HAP-1 (cell line): ENCODE results near the gene CALHM1.
"Not testable (repeated sequence)": the region's sequence is repeated elsewhere in the genome, so short reads cannot be mapped to it uniquely, and the experiment has no call there.

ENCODE experiments used
- DNase-seq, 2 experiments: peaks; one replicate each; pipeline ENCODE4 v3.0.0-alpha.2; 2016 to 2020; ENCODE audit warnings: low spot score in 2 of 2
- H3K27me3 ChIP-seq: fragments of 250-450 bp; sonication (Bioruptor Pico); 2 replicates; pipeline ENCODE4 v1.5.1; 2020; ENCODE audit warnings: low read depth, mild to moderate bottlenecking, moderate library complexity
- H3K36me3 ChIP-seq: fragments of 250-450 bp; sonication (Bioruptor Pico); replicated peaks from 2 replicates; pipeline ENCODE4 v1.5.1; 2020; ENCODE audit warnings: mild to moderate bottlenecking
- H3K4me1 ChIP-seq: fragments of 250-450 bp; sonication (Bioruptor Pico); 2 replicates; pipeline ENCODE4 v1.5.1; 2020; ENCODE audit warnings: mild to moderate bottlenecking
- H3K4me3 ChIP-seq: fragments of 250-450 bp; sonication (Bioruptor Pico); 2 replicates; pipeline ENCODE4 v1.5.1; 2020; ENCODE audit warnings: mild to moderate bottlenecking, moderate library complexity
- H3K9me3 ChIP-seq: fragments of 250-450 bp; sonication (Bioruptor Pico); 2 replicates; pipeline ENCODE4 v1.5.1; 2020; ENCODE audit warnings: mild to moderate bottlenecking, moderate library complexity
- in situ Hi-C: fragments of 300-500 bp; cut with MboI; formaldehyde crosslinking; loops from 3 replicates; pipeline ENCODE4 v1.14.3; 2020; ENCODE audit warnings: low sequenced_read_pairs, inconsistent platforms, mixed read lengths

Gene CALHM1

GRCh38 chr10:103493916-103494877 is 35.5 kb upstream of the CALHM1 start:
- in situ Hi-C loops = no loop called here
- Histone ChIP-seq H3K9me3 (no peaks in the 10 kb centered on the region), H3K36me3 (no peaks in the 10 kb centered on the region), H3K4me3 (peak overlapping the region; percentile 16; the same call in 1 of the 2 replicates), H3K27me3 (peaks cover 57% of the 10 kb centered on the region), H3K4me1 (no peaks in the 10 kb centered on the region)
- peak in 1 of 2 experiments; percentile 27 for DNase-seq

GRCh38 chr10:103493362-103493915 is 34.7 kb upstream of the CALHM1 start, which contains the start of gene NEURL1:
NEURL1 (plus strand) TSS chr10:103493705; CDS start chr10:103494388, 683 bp downstream.
- peaks cover 50% of the 10 kb centered on the region for H3K27me3 ChIP-seq
- peak in 1 of 2 experiments; percentile 62 for DNase-seq
- H3K4me3 ChIP-seq = peak within 1 kb of the TSS; percentile 20
- H3K9me3 ChIP-seq = no peaks in the 10 kb centered on the region
- H3K4me1 ChIP-seq = no peaks in the 10 kb centered on the region
- in situ Hi-C loops = no loop called here
- H3K36me3 ChIP-seq = no peaks in the 10 kb centered on the region

- Histone ChIP-seq H3K4me1 (no peaks in the 10 kb centered on the region), H3K27me3 (peaks cover 48% of the 10 kb centered on the region), H3K4me3 (no peak overlapping the region), H3K36me3 (no peaks in the 10 kb centered on the region), H3K9me3 (no peaks in the 10 kb centered on the region)
- in situ Hi-C loops = no loop called here
- DNase-seq = no peak
These were observed 34.1 kb upstream of the CALHM1 start for GRCh38 chr10:103492655-103493261.

GRCh38 chr10:103491729-103492364 is 33.1 kb upstream of the CALHM1 start:
- DNase-seq = no peak
- no peaks in the 10 kb centered on the region for H3K4me1 ChIP-seq
- H3K27me3 ChIP-seq = peaks cover 39% of the 10 kb centered on the region
- H3K4me3 ChIP-seq = no peak overlapping the region
- H3K36me3 ChIP-seq = no peaks in the 10 kb centered on the region
- in situ Hi-C loops = no loop called here
- no peaks in the 10 kb centered on the region for H3K9me3 ChIP-seq

GRCh38 chr10:103490986-103491314 is 32.2 kb upstream of the CALHM1 start:
- no peaks in the 10 kb centered on the region for H3K9me3 ChIP-seq
- no peak for DNase-seq
- H3K27me3 ChIP-seq = peaks cover 35% of the 10 kb centered on the region
- H3K4me1 ChIP-seq = no peaks in the 10 kb centered on the region; the same call in 1 of the 2 replicates
- in situ Hi-C loops = no loop called here
- no peaks in the 10 kb centered on the region for H3K36me3 ChIP-seq
- no peak overlapping the region for H3K4me3 ChIP-seq

GRCh38 chr10:103487410-103487708 is 28.7 kb upstream of the CALHM1 start:
- in situ Hi-C loops = no loop called here
- no peaks in the 10 kb centered on the region for H3K9me3 ChIP-seq
- H3K27me3 ChIP-seq = peaks cover 8% of the 10 kb centered on the region
- H3K36me3 ChIP-seq = no peaks in the 10 kb centered on the region
- no peak for DNase-seq
- H3K4me1 ChIP-seq = no peaks in the 10 kb centered on the region; the same call in none of the 2 replicates
- no peak overlapping the region for H3K4me3 ChIP-seq

- DNase-seq, H3K36me3 ChIP-seq, H3K27me3 ChIP-seq, H3K9me3 ChIP-seq, H3K4me1 ChIP-seq, in situ Hi-C loops, H3K4me3 ChIP-seq: not testable (repeated sequence)
These were observed 28.1 kb upstream of the CALHM1 start for GRCh38 chr10:103486635-103487409.

- Histone ChIP-seq H3K36me3 (no peaks in the 10 kb centered on the region), H3K9me3 (no peaks in the 10 kb centered on the region), H3K4me1 (no peaks in the 10 kb centered on the region; the same call in none of the 2 replicates), H3K27me3 (peaks cover 6% of the 10 kb centered on the region; the same call in 1 of the 2 replicates), H3K4me3 (no peak overlapping the region)
- DNase-seq = peak; percentile 55 to 60
- in situ Hi-C loops = no loop called here
These were observed 23.4 kb upstream of the CALHM1 start for GRCh38 chr10:103481974-103482531.

GRCh38 chr10:103480521-103480920 is 21.8 kb upstream of the CALHM1 start:
- in situ Hi-C loops = no loop called here

GRCh38 chr10:103479135-103479534 is 20.4 kb upstream of the CALHM1 start, which contains the start of gene CALHM3:
CALHM3 (minus strand) TSS chr10:103479240; CDS start chr10:103479032, 208 bp downstream.
- no peaks in the 10 kb centered on the region for H3K27me3 ChIP-seq
- no peaks in the 10 kb centered on the region for H3K9me3 ChIP-seq
- H3K36me3 ChIP-seq = no peaks in the 10 kb centered on the region
- H3K4me3 ChIP-seq = no peak within 1 kb of the TSS
- no peak for DNase-seq
- H3K4me1 ChIP-seq = no peaks in the 10 kb centered on the region
- in situ Hi-C loops = no loop called here

More at GRCh38 chr10:103480521-103480920, 21.8 kb upstream of the CALHM1 start:
- Histone ChIP-seq H3K4me1 (no peaks in the 10 kb centered on the region; the same call in 1 of the 2 replicates), H3K4me3 (no peak overlapping the region), H3K27me3 (no peaks in the 10 kb centered on the region), H3K36me3 (no peaks in the 10 kb centered on the region), H3K9me3 (no peaks in the 10 kb centered on the region)
- no peak for DNase-seq

GRCh38 chr10:103478671-103479070 is 20.0 kb upstream of the CALHM1 start:
- DNase-seq = no peak
- no peak overlapping the region for H3K4me3 ChIP-seq
- H3K27me3 ChIP-seq = no peaks in the 10 kb centered on the region
- in situ Hi-C loops = no loop called here
- H3K36me3 ChIP-seq = no peaks in the 10 kb centered on the region
- no peaks in the 10 kb centered on the region for H3K9me3 ChIP-seq
- H3K4me1 ChIP-seq = no peaks in the 10 kb centered on the region

GRCh38 chr10:103476046-103476768 is 17.5 kb upstream of the CALHM1 start:
- peak in 1 of 2 experiments; percentile 41 for DNase-seq
- in situ Hi-C loops = no loop called here

More at GRCh38 chr10:103476046-103476768, 17.5 kb upstream of the CALHM1 start:
- no peaks in the 10 kb centered on the region for H3K9me3 ChIP-seq
- no peaks in the 10 kb centered on the region for H3K27me3 ChIP-seq
- no peaks in the 10 kb centered on the region for H3K36me3 ChIP-seq
- H3K4me3 ChIP-seq = no peak overlapping the region
- no peaks in the 10 kb centered on the region for H3K4me1 ChIP-seq
